Stimulated activated CD8-positive, alpha-beta memory T cell treated with anti-CD3 and anti-CD28 coated beads, Interleukin-2, amount 100 ng/mL, for 1 hour (primary cell): ENCODE measurements around the gene CSTB.

Experiments
- DNase-seq, 2 donors: peaks; one replicate each; pipeline ENCODE4 v3.0.0-alpha.2; 2020; ENCODE audit warnings: low read depth in 2 of 2

CSTB gene

DNA sequence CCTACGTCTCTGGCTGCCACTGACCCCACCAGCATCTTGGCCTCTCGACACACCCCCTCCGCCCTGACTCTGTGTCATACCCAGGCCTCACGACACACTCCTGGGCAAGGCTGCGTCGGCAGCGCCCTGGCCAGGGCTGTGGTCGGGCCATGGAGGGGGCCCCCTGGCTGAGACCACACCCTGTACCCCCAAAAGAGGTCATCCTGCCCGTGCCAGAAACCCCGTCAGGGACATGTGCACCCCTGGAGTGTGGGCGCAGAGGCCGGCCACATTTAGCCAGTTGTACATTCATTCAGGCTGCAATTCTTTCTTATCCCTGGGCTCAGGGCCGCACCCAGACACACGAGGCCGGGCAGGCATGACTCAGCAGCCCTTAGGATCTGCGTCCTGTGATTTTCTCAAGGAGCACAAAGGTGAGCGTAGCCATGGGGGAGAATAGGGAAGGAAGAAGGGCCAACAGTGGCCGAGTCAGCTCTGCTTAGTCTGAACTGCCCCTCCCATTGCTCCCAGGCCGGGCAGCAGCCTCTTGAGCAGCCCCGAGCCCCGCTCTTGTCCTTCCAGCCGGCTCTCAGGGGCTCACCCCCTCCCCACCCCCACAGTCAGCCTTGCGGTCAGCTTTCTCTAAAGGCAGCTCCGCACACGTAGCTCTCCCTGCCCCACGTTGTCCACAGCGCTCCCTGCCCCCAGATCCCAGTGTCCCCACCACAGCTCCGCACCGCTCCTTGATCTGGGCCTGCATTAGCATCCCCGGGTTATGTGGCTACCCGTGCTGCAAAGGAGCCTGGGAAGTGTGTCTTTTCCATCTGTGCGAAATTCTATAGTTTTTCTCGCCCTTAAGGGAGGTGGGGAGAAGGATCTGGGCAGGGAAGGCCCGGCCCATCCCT, 7.9 kb downstream of the CSTB start:
- no peak for DNase-seq

DNA sequence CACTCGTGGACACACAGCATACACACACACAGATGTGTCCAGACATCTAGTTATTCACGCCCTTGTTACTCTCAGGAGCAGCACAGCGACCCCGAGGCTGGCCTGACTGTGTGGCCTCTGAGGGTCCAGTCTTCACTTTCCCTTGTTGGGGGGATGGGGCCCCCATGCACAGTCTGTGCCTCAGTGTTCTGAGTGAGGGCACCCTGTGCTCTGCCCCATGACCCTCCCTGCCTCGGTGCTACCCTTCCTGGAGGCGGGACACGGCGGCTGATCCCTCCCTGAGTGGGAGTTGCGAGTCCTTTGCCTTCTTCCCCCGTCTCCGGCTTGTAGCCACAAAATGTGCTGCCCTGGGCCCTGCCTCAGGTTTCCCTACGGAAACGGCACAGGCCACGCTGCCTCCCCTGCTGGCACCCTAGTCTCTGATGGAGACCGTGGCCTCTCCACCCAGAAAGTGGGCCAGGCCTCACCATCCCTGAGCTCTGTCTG, 8.6 kb downstream of the CSTB start:
- DNase-seq: no peak

DNA sequence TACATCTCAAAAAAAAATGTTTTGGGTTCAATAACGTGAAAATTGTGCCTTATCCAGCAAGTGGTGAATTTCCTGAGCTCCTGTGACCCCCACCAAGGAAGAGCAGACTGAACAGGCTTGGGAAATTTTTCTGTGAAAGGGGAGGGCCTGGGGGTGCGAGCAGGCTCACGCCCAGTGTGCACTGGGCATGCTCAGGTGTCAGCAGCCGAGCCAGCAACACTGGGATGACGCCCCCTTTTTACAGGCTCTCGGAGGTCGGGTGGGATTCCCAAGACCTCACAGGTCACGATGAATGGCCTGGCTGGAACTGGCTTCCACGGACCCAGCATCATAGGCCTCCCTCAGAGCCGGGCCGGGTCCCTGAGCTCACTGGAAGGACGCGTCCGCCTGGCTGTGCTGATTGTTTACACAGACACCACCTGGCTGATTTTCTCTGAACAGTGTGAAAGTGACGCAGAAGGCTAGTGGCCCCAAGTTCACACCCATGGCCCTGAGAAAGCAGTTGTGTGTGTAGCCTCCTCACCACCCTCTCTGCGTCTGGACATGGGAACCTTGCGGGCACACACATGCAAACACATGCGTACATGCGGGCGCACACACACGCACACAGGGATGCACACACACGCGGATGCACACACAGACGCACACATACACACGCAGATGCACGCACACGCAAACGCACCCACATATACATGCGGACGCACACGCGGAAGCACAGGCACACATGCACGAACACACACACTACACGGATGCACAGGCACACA, 9.2 kb downstream of the CSTB start:
- no peak for DNase-seq

DNA sequence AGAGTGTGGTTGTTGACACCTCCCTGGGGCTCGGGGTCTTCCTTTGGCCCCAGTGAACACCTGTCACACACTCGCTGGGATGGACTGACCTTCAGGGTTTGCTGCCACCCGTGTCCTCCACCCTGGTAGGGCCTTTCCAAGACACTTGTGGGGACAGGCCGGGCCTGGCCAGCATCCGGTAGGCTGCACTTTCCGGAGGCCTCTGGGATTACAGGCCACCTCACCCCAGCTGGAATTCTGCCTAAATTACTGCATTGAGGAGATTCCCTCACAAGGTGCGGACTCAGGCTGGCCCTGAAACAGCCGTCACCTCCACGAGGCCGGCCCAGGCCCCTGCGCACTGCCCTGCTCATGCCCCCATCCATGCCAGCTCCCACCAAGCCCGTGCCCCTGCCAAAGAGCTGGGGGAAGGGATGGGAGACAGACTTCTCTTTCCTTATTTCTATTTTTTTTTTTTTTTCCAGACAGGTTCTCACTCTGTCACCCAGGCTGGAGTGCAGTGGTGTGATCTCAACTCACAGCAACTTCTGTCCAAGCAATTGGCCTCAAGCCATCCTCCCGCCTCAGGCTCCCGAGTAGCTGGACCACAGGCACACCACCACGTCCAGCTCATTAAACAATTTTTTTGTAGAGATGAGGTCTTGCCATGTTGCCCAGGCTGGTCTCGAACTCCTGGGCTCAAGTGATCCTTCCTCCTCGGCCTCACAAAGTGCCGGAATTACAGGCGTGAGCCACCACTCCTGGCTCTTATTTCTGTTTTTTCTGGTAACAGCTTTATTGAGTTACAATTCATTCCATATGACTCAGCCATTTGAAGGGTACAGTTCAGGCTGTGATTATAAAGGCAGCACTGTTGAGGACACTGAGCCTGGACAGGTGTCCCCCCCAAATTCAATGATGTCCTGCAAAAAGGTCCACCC, 11.3 kb downstream of the CSTB start:
- no peak for DNase-seq

DNA sequence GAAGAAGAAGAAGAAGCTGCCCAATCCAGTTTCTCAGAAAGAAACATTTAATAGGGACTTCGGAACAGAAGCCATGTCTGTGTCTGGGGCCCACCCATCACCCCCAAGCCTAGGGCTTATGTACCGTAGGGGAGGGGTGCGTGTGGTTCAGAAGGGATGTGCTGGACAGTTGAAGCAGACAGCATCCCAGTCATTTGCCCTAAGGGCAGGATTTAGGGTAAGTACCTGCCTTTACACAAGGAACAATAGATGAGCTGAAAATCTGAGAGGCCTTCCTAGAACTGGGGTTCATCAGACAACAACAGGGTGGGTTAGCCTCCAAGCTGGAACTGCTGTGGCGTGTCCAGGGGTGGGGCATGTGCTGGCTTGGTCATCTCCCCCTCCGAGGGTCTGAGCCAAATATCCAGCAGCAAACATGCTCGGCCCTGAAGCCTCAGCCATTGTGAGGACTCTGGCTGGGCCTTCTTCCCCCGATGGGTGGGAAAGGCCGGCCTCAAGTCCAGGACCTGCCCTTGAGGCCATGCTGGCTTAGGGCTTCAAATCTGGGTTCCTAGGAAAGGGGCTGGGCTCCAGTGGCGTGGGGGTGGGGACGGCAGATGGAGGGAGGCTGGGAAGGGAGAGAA, 12.1 kb downstream of the CSTB start:
- no peak for DNase-seq

DNA sequence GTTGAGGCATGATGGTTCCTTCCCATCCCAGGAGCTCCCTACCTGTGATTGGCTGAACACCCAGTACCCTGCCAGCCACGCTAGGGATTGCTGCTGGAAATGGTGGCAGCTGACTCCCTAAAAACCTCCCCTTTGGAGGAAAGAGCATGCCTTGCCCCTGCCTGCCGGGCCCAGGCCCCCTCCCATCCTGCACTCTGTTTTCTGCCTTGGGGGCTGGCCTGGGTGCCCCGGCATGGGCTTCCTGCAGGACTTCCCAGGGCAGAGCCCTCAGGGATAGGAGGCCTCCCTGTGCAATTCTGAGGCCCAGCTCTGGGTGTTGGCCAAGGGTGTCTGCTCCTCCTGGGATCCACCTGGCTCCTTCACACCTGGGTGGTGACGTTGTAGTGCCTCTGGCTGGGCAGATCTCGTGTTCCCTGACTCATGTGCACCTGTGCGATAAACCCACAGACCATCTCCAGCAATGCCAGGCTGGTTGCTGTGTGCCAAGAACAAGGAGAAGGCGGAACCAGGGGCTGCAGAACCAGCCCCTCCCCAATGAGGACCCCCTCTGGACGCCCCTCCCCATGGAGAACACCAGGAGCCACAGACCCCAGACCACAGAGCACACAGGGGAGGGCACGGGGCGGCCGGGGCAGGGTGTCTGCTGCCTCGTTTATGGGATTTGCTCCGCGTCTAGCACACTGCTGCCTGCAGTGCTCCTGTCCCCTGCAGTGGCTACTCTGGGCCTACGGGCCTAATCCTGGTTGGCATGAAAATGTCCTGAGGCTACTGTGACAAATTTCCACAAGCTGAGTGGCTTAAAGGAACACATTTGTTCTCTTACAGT, 13.6 kb downstream of the CSTB start:
- DNase-seq: no peak

DNA sequence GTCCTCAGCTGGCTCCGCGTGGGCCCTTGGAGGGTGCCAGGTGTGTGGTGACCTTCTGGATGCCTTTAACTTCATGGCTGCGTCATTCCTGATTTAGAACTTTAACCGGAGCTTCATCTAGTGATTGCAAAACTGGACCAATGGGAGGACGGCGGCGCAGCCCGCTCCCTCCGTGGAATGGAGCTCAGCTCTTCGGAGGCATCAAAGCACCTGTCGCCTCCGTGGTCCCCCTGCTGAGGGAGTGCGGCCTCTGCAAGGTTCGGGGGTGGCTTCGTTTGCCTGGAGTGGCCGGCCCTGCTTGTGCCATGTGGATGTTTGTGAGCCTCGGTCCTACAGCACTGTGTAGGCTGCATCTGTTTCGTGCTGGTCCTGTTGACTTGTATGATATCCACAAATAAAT, 14.2 kb downstream of the CSTB start:
- no peak for DNase-seq

DNA sequence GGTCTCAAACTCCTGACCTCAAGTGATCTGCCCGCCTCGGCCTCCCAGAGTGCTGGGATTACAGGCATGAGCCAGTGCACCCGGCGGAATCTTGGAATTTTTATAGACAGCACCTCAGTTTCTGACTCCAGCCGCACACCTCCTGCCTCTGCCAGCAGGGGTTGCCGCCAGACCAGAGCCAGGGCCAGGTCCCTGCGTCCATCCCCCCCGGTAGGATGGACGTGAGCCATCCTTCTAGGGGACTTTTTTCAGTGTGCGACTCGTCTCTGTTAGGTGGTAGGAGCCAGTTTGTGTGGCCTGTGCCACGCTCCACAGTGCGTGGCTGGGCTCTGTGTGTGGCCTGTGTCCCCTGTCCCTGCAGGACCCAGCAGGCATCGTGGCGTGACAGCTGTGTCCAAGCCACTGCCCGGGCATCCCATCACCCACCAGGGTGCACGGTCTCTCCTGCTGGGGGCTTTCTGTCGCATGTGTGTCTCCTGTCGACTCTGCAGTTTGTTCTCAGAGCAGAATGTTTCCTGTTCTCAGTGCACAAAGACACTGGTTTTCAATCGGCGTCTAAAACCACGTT, 15.6 kb downstream of the CSTB start:
- no peak for DNase-seq

DNA sequence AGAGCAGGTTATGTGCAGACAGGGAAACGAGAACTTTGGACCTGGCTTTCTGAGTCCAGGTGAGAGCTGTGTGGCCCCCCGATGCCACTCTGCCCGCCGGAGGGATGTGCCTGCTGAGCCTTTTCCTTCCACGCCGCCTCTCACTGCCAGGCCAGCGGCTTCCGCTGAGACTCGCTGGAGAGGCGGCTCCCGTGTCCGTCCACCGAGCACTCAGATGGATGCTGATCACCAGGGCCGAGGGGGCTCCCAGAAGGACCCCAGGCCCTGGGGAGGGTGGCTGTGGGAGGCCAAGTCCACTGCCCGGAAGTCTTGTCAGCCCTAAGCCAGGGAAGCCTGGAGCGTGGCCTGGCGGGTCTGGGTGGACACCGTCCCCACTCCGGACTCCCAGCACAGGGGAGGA, 16.5 kb downstream of the CSTB start:
- DNase-seq: no peak

DNA sequence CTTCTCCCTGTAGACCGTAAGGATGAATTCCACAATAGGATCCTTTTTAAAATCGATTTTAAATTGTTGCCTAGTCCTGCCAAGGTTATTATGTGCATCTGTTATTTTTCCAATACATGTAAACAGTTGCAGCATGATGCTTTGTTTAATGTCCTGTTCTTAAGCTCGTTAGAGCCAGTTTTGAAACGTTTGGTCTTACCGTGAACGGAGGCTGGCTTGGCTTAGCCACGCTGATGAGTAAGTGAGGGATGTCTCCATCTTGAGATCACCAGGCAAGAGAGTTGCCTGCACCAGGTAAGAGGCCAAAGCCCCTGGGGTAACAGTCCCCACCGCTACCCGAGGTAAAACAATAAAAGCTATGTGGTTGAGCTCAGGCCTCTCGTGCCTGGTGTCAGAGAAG, 17.3 kb downstream of the CSTB start:
- no peak for DNase-seq

DNA sequence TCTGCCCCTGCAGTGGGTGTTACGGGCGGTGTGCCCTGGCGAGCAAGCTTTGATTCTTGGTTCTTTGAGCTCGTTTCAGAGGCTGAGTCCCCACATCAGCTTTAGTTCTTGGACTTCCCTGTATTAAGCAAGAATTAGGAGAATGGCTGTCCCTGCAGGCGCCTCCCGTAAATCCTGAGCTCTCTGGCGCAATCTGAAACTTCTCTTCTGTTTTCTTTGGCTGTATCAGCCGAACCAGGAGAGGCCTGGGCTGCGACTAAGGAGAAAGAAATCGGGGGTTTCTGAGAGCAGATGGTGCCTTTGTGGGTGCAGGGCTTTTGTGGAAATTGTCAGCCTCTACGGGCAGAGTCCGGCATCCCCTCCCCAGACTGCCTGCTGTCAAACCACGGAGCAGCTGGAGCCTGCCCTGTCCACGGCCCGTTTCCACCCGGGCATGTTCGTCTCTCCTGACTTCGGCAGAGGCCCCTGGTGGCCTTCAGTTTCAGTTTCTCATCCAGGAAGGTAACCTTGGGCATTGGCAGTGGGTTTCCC, 17.9 kb downstream of the CSTB start:
- DNase-seq: no peak

DNA sequence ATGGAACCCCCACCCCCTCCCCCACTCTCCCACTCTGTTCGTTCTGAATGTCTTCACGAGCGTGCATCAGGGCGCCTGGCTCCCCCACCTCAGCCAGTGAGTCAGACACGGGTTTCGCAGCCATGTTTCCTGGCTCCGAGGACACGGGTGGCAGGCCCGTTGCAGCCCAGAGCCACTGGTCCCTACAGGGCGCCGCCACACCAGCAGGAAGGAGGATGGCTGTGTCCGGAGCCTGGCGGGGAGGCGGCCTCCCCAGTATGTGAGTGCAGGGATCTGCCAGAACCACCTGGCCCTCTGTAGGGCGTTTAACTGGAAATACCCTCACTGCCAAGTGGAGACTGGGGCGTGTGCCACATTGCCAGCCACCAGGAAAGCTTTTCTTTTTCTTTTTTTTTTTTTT, 18.5 kb downstream of the CSTB start:
- DNase-seq: no peak

DNA sequence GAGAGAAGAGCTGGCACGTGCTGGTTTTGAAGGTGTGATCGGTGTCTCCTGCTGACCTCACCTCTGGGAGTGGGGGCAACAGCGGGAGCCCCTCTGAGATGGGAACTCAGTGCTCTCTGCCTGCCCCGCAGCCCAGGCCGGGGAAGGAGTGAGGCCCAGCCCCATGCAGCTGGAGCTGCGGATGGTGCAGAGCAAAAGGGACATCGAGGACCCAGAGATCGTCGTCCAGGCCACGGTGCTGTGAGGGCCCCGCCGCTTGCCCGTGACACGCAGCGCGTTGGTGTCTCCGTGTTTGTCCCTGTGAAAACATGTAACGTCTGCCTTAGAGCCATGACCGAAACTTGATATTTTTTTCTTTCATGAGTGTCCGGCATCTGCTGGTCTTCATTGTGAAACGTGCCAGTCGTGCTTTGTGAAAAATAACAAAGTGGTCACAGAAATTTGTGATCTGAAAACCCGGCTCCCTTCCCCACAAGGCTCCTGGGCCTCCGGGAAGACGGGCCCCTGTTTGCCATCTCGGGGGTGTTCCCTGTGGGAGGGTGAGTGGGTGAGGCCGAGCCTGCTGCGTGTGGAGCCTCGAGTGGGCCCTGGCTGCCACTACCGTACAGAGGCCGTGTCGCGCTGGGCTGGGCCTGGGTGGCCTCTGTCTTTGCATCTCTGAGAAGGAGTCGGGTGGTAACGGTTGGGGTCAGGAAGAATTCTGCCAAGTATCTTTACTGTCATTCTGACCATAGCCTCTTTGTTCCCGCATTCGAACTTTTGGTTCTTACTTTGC, 20.1 kb downstream of the CSTB start:
- DNase-seq: no peak

DNA sequence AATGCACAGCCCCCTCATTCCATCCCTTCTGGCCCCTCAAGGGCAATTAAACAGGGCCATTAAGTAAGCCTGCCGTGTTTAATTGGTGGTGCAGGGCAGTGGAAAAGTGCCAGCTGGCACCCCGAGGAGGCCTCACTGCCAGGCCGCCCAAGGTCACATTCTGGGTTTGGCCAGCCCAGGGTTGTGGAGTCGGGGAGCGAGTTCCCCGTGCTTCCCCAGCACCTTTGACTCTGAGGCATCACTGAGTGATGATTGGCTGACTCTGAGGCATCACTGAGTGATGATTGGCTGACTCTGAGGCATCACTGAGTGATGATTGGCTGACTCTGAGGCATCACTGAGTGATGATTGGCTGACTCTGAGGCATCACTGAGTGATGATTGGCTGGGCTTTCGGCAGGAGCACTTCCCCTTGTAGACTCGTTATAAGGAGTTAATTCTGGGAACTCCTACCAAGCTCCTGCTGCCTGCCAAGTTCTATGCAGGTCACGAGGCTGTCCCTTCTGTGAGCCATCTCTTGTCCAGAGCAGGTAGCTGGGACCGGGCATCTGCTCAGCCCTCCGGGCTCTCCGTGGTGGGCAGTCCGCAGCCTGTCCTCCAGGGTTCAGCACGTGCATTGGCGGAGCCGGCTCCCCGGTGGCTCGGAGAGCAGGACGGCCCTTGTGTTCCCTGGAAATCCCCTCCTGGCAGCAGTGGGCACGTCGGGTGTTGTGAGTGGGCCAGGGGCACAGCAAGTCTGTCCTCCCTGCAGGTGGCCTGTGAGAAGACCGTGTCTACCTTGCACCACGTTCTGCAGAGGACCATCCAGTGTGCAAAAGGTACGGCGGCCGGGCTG, 20.9 kb downstream of the CSTB start:
- DNase-seq: no peak

DNA sequence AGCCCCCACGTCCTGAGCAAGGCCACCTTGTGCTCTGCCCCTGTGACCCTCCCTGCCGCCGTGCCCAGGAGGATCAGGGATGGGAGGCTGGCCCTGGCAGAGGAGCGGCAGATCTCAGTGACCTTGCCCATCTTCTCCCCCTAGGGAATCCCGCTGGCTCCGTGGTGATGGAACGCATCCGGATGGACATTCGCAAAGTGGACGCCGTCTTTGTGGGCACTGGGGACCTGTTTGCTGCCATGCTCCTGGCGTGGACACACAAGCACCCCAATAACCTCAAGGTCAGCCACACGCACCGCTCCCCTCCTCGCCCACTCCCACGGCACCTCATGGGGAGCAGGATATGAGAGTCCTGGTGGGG, 22.7 kb downstream of the CSTB start:
- no peak for DNase-seq

DNA sequence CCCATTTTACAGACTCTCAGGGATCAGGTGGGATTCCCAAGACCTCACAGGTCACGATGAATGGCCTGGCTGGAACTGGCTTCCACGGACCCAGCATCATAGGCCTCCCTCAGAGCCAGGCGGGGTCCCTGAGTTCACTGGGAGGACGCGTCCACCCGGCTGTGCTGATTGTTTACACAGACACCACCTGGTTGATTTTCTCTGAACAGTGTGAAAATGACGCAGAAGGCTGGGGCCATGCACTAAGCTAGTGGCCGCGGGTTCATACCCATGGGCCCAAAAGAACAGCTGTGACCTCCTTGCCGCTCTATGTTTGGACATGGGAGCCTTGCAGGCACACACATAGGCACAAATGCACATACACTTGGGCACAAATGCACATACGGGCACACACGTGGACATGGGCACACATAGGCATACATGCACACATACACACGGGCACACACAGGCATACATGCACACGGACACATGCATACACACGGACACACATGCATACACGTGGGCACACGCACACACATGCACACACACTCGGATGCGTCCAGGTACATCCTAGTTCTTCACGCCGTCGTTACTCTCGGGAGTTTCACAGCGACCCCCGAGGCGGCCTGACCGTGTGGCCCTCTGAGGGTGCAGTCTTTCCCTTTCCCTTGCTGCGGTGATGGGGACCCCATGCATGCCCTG, 23.2 kb downstream of the CSTB start:
- no peak for DNase-seq

DNA sequence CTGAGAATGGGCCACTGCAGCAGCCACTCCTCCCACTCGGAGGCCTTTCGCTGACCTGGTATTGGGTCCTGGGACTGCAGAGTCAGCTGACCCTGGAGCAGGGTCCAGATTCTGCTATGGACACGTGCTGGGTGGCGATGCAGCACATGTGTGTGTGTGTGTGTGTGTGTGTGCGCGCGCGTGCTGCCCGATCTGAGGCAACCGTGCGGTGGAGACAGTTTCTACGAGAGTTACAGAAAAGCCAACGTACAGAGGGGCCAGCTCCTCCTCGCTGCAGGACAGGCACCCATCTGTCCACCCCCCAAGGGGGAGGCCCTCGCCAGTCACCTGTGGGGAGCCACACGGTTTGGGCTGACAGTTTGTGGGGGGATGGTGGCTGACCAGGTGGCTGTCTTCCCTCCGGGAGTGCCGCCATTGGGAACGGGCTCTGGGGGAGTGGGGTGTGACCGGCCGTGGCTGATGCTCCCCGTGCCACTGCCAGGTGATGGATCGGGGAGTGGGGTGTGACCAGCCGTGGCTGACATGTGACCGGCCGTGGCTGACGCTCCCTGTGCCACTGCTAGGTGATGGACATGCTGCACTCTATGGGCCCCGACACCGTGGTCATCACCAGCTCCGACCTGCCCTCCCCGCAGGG, 24.0 kb downstream of the CSTB start:
- no peak for DNase-seq
